ENCODE results near the gene CTDSP1.
A peak's percentile ranks its signal among the peaks of the same experiment; 100 is the strongest.

The CTDSP1 gene

GRCh38 chr2:218364196-218364595 lies 35.5 kb upstream of the CTDSP1 start:
- Histone ChIP-seq H4K8ac (ENCODE audit: low read depth, low read length) (no peak overlapping the region), H3K4me3 (ENCODE audit: low read depth, low read length) (no peak overlapping the region), H3K36me3 (ENCODE audit: control insufficient read depth in 1 of 2, insufficient read depth in 2 of 2, low read length in 2 of 2) (no peaks in the 10 kb centered on the region), H3K4ac (ENCODE audit: low read depth, low read length) (no peak overlapping the region), H3K4me2 (ENCODE audit: low read length) (no peak overlapping the region), H3K27ac (ENCODE audit: low read depth, low read length) (no peak overlapping the region), H2AFZ (ENCODE audit: insufficient read depth, low read length, poor library complexity) (no peak overlapping the region), H3K18ac (ENCODE audit: low read length) (no peak overlapping the region), H2BK12ac (ENCODE audit: low read length) (no peak overlapping the region), H2BK5ac (ENCODE audit: low read depth, low read length, poor library complexity) (no peak overlapping the region), H3K9ac (ENCODE audit: low read length) (no peak overlapping the region), H3K4me1 (ENCODE audit: control insufficient read depth in 1 of 2, insufficient read depth in 2 of 2, low read length in 2 of 2) (peaks cover 0 to 13% of the 10 kb centered on the region in 2 experiments), H3K14ac (ENCODE audit: low read length) (no peak overlapping the region), H3K9me3 (ENCODE audit: insufficient read depth, low read depth, low read length) (peaks cover 4% of the 10 kb centered on the region), H3K79me1 (ENCODE audit: low read length) (peaks cover 6% of the 10 kb centered on the region), H4K91ac (ENCODE audit: low read depth, low read length) (no peak overlapping the region), H3K27me3 (ENCODE audit: insufficient read depth, low read length) (no peaks in the 10 kb centered on the region), H3K79me2 (ENCODE audit: control insufficient read depth, insufficient read depth, low read length, poor library complexity) (peaks cover 3% of the 10 kb centered on the region), H3K23ac (ENCODE audit: low read length) (no peak overlapping the region), H4K12ac (ENCODE audit: low read depth, low read length) (no peak overlapping the region), H2BK120ac (ENCODE audit: insufficient read depth, low read length, poor library complexity) (no peak overlapping the region), H2AK5ac (ENCODE audit: low read length) (no peak overlapping the region)
- WGBS (ENCODE audit: extremely low coverage, insufficient coverage, insufficient read length): no CpG with 5 or more reads among the region's 6 CpGs
- no peak for DNase-seq

GRCh38 chr2:218366621-218367414 lies 32.9 kb upstream of the CTDSP1 start:
- peaks cover 3% of the 10 kb centered on the region for H3K79me2 ChIP-seq (ENCODE audit: control insufficient read depth, insufficient read depth, low read length, poor library complexity)
- peak; percentile 56 to 63 for DNase-seq
- no peak overlapping the region for H3K4me3 ChIP-seq (ENCODE audit: low read depth, low read length)
- H4K91ac ChIP-seq (ENCODE audit: low read depth, low read length): peak overlapping the region; percentile 90
- no peak overlapping the region for H2AFZ ChIP-seq (ENCODE audit: insufficient read depth, low read length, poor library complexity)
- no peaks in the 10 kb centered on the region for H3K27me3 ChIP-seq (ENCODE audit: insufficient read depth, low read length)
- peak overlapping the region; percentile 32 for H4K12ac ChIP-seq (ENCODE audit: low read depth, low read length)
- H3K36me3 ChIP-seq (ENCODE audit: control insufficient read depth in 1 of 2, insufficient read depth in 2 of 2, low read length in 2 of 2): no peaks in the 10 kb centered on the region
- peaks cover 4% of the 10 kb centered on the region for H3K9me3 ChIP-seq (ENCODE audit: insufficient read depth, low read depth, low read length)
- H3K14ac ChIP-seq (ENCODE audit: low read length): no peak overlapping the region
- no peak overlapping the region for H2BK12ac ChIP-seq (ENCODE audit: low read length)
- H2AK5ac ChIP-seq (ENCODE audit: low read length): peak overlapping the region; percentile 27
- peaks cover 6% of the 10 kb centered on the region for H3K79me1 ChIP-seq (ENCODE audit: low read length)
- peak overlapping the region; percentile 94 for H4K8ac ChIP-seq (ENCODE audit: low read depth, low read length)
- H3K4ac ChIP-seq (ENCODE audit: low read depth, low read length): no peak overlapping the region
- H2BK5ac ChIP-seq (ENCODE audit: low read depth, low read length, poor library complexity): no peak overlapping the region
- no peak overlapping the region for H3K27ac ChIP-seq (ENCODE audit: low read depth, low read length)
- H3K4me2 ChIP-seq (ENCODE audit: low read length): no peak overlapping the region
- H3K9ac ChIP-seq (ENCODE audit: low read length): no peak overlapping the region
- H3K23ac ChIP-seq (ENCODE audit: low read length): no peak overlapping the region
- no peak overlapping the region for H3K18ac ChIP-seq (ENCODE audit: low read length)
- peaks cover 0 to 8% of the 10 kb centered on the region in 2 experiments for H3K4me1 ChIP-seq (ENCODE audit: control insufficient read depth in 1 of 2, insufficient read depth in 2 of 2, low read length in 2 of 2)
- H2BK120ac ChIP-seq (ENCODE audit: insufficient read depth, low read length, poor library complexity): no peak overlapping the region
- no CpG with 5 or more reads among the region's 9 CpGs for WGBS (ENCODE audit: extremely low coverage, insufficient coverage, insufficient read length)

GRCh38 chr2:218367415-218368149 lies 32.1 kb upstream of the CTDSP1 start:
- Histone ChIP-seq H2BK120ac (ENCODE audit: insufficient read depth, low read length, poor library complexity) (peak overlapping the region; percentile 62), H3K4me3 (ENCODE audit: low read depth, low read length) (peak overlapping the region; percentile 63), H3K36me3 (ENCODE audit: control insufficient read depth in 1 of 2, insufficient read depth in 2 of 2, low read length in 2 of 2) (no peaks in the 10 kb centered on the region), H3K79me1 (ENCODE audit: low read length) (peaks cover 6% of the 10 kb centered on the region), H4K8ac (ENCODE audit: low read depth, low read length) (peak overlapping the region; percentile 94), H3K27ac (ENCODE audit: low read depth, low read length) (no peak overlapping the region), H2AFZ (ENCODE audit: insufficient read depth, low read length, poor library complexity) (peak overlapping the region; percentile 71), H3K9me3 (ENCODE audit: insufficient read depth, low read depth, low read length) (peaks cover 4% of the 10 kb centered on the region), H3K4ac (ENCODE audit: low read depth, low read length) (peak overlapping the region; percentile 48), H4K12ac (ENCODE audit: low read depth, low read length) (peak overlapping the region; percentile 65), H2BK12ac (ENCODE audit: low read length) (peak overlapping the region; percentile 29), H3K27me3 (ENCODE audit: insufficient read depth, low read length) (no peaks in the 10 kb centered on the region), H3K9ac (ENCODE audit: low read length) (no peak overlapping the region), H3K4me2 (ENCODE audit: low read length) (peak overlapping the region; percentile 60), H3K18ac (ENCODE audit: low read length) (peak overlapping the region; percentile 78), H3K79me2 (ENCODE audit: control insufficient read depth, insufficient read depth, low read length, poor library complexity) (peaks cover 3% of the 10 kb centered on the region), H2BK5ac (ENCODE audit: low read depth, low read length, poor library complexity) (no peak overlapping the region), H3K4me1 (ENCODE audit: control insufficient read depth in 1 of 2, insufficient read depth in 2 of 2, low read length in 2 of 2) (peaks cover 0 to 5% of the 10 kb centered on the region in 2 experiments), H3K23ac (ENCODE audit: low read length) (no peak overlapping the region), H3K14ac (ENCODE audit: low read length) (peak overlapping the region; percentile 76), H2AK5ac (ENCODE audit: low read length) (peak overlapping the region; percentile 27), H4K91ac (ENCODE audit: low read depth, low read length) (peak overlapping the region; percentile 90)
- DNase-seq: peak; percentile 79 to 88
- WGBS (ENCODE audit: extremely low coverage, insufficient coverage, insufficient read length): no CpG with 5 or more reads among the region's 60 CpGs

GRCh38 chr2:218368150-218368528 lies 31.5 kb upstream of the CTDSP1 start:
- no peak overlapping the region for H3K27ac ChIP-seq (ENCODE audit: low read depth, low read length)
- peak overlapping the region; percentile 94 for H4K8ac ChIP-seq (ENCODE audit: low read depth, low read length)
- peak overlapping the region; percentile 65 for H4K12ac ChIP-seq (ENCODE audit: low read depth, low read length)
- H3K18ac ChIP-seq (ENCODE audit: low read length): no peak overlapping the region
- H3K14ac ChIP-seq (ENCODE audit: low read length): peak overlapping the region; percentile 33
- H3K79me2 ChIP-seq (ENCODE audit: control insufficient read depth, insufficient read depth, low read length, poor library complexity): peaks cover 3% of the 10 kb centered on the region
- no CpG with 5 or more reads among the region's 21 CpGs for WGBS (ENCODE audit: extremely low coverage, insufficient coverage, insufficient read length)
- H3K23ac ChIP-seq (ENCODE audit: low read length): no peak overlapping the region
- H4K91ac ChIP-seq (ENCODE audit: low read depth, low read length): peak overlapping the region; percentile 33
- H2BK5ac ChIP-seq (ENCODE audit: low read depth, low read length, poor library complexity): no peak overlapping the region
- H2BK120ac ChIP-seq (ENCODE audit: insufficient read depth, low read length, poor library complexity): peak overlapping the region; percentile 34
- H2AK5ac ChIP-seq (ENCODE audit: low read length): no peak overlapping the region
- peak overlapping the region; percentile 63 for H3K4me3 ChIP-seq (ENCODE audit: low read depth, low read length)
- peaks cover 6% of the 10 kb centered on the region for H3K79me1 ChIP-seq (ENCODE audit: low read length)
- H3K36me3 ChIP-seq (ENCODE audit: control insufficient read depth in 1 of 2, insufficient read depth in 2 of 2, low read length in 2 of 2): no peaks in the 10 kb centered on the region
- H2BK12ac ChIP-seq (ENCODE audit: low read length): no peak overlapping the region
- no peak overlapping the region for H3K4ac ChIP-seq (ENCODE audit: low read depth, low read length)
- no peaks in the 10 kb centered on the region for H3K27me3 ChIP-seq (ENCODE audit: insufficient read depth, low read length)
- no peak for DNase-seq
- H3K4me2 ChIP-seq (ENCODE audit: low read length): peak overlapping the region; percentile 60
- H2AFZ ChIP-seq (ENCODE audit: insufficient read depth, low read length, poor library complexity): peak overlapping the region; percentile 49
- H3K4me1 ChIP-seq (ENCODE audit: control insufficient read depth in 1 of 2, insufficient read depth in 2 of 2, low read length in 2 of 2): peaks cover 0 to 5% of the 10 kb centered on the region in 2 experiments
- peaks cover 2% of the 10 kb centered on the region for H3K9me3 ChIP-seq (ENCODE audit: insufficient read depth, low read depth, low read length)
- no peak overlapping the region for H3K9ac ChIP-seq (ENCODE audit: low read length)

All from trophoblast cell (in vitro differentiated cells and primary cell).